CD4-positive, alpha-beta T cell treated with Interleukin-10 for 1 hour (primary cell): ENCODE results near the gene USP54.
A peak's percentile ranks its signal among the peaks of the same experiment; 100 is the strongest.
"Not testable (repeated sequence)": the region's sequence is repeated elsewhere in the genome, so short reads cannot be mapped to it uniquely, and the experiment has no call there.

Experiments used
- DNase-seq: peaks from one replicate; pipeline ENCODE4 v3.0.0-alpha.2; 2020

USP54 gene, protein sequence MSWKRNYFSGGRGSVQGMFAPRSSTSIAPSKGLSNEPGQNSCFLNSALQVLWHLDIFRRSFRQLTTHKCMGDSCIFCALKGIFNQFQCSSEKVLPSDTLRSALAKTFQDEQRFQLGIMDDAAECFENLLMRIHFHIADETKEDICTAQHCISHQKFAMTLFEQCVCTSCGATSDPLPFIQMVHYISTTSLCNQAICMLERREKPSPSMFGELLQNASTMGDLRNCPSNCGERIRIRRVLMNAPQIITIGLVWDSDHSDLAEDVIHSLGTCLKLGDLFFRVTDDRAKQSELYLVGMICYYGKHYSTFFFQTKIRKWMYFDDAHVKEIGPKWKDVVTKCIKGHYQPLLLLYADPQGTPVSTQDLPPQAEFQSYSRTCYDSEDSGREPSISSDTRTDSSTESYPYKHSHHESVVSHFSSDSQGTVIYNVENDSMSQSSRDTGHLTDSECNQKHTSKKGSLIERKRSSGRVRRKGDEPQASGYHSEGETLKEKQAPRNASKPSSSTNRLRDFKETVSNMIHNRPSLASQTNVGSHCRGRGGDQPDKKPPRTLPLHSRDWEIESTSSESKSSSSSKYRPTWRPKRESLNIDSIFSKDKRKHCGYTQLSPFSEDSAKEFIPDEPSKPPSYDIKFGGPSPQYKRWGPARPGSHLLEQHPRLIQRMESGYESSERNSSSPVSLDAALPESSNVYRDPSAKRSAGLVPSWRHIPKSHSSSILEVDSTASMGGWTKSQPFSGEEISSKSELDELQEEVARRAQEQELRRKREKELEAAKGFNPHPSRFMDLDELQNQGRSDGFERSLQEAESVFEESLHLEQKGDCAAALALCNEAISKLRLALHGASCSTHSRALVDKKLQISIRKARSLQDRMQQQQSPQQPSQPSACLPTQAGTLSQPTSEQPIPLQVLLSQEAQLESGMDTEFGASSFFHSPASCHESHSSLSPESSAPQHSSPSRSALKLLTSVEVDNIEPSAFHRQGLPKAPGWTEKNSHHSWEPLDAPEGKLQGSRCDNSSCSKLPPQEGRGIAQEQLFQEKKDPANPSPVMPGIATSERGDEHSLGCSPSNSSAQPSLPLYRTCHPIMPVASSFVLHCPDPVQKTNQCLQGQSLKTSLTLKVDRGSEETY (N-terminal part only)

DNA sequence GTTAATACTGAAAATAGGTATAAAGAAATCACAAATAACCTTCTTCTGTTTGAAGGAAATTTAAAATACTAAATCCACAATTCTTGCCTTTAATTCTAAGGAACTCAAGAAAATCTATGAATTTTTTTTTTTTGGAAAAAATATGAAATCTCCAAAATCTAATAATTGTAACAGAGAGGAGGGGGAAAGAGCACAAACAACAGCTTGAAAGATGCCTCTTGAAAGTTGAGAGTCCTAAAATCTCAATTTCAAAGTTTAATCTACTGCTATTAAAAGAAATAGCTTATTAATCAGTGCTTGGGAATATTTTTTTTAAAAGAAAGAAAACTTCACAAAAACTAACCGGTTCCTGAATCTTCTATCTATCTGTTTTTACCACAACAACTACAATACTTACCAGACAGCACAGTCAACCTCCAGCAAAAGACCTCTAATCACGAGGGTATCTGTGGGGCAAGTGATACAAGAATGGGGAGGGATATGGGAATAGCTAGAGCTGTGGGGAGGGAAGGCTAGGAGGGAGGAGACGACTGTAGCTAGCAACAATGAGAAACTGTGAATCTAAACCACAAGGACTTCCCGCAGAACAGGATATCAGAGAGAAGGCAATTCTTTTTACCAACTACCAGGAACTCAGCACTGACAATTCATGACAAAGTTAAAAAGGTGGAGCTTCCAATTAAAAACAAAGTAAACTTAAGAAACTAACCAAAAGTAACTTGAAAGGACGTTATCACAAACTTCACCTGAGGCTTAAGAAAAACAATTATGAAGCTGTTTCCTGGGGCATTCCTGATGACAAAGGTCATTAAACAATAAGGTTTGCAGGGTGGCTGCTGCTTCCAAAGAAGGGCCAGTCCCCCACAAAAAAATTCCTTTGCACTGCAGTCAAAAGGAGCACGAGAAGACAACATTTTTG, at the start of gene USP54:
Gene USP54 (minus strand): TSS at position 462 of the 919 bp plus-strand sequence. CDS start 15,684 bp downstream, outside the sequence.
- DNase-seq: peak; percentile 50

GRCh38 chr10:73639286-73639685, 48.1 kb upstream of the USP54 start:
- no peak for DNase-seq

GRCh38 chr10:73635781-73636180, 44.6 kb upstream of the USP54 start:
- no peak for DNase-seq

DNA sequence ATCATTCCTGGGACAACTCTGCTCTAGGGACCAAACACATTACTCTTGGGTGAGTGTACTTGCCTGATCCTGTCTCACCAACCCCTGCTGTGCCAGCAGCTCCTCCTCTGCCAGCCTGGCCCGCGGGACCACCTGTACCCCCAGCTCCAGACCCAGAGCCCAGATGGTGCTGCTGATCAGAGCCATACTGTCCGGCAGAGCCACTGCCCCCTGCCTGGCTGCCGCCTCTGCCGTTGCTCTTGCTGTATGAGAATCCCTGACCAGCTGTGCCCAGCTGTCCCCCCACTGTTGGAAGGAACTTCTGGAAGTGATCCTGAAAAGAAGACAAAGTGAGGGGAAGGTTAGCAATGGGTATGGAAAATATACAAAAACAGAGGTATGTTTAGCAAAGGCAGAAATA, 43.3 kb upstream of the USP54 start:
- no peak for DNase-seq

GRCh38 chr10:73629165-73629564, 38.0 kb upstream of the USP54 start:
- DNase-seq: no peak

DNA sequence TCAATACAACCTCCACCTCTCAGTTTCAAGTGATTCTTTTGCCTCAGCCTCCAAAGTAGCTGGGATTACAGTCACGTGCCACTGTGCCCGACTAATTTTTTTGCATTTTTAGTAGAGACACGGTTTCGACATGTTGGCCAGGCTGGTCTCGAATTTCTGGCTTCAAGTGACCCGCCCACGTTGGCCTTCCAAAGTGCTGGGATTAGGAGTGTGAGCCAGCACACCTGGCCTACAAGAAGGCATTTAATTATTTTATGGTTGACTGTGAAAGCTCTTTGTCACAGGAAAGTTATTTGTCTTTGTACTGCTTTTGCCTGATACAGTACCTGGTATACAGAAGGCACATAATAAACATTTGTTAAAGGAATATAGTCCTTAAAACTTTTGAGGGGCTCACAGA, 37.3 kb upstream of the USP54 start:
- DNase-seq: no peak

DNA sequence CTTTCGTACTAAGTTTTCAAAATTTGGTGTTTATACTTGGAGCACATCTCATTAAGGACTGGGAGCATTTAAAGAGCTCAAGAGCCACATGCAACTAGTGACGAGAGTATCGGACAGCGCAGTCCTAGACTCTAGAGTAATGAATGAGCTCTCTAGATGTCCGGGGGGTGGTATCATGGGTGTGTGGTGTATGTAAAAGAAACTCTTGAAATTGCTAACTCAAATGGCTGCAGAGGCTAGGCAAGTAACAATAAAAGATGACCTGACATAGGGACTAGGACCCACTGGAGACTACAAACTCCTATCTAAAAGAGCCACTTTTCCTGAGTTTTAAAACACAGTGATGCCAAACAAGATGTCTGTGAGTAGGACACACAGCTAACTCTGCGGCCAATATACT, 36.2 kb upstream of the USP54 start:
- no peak for DNase-seq

GRCh38 chr10:73625884-73626752, 35.0 kb upstream of the USP54 start:
- DNase-seq: peak; percentile 96

DNA sequence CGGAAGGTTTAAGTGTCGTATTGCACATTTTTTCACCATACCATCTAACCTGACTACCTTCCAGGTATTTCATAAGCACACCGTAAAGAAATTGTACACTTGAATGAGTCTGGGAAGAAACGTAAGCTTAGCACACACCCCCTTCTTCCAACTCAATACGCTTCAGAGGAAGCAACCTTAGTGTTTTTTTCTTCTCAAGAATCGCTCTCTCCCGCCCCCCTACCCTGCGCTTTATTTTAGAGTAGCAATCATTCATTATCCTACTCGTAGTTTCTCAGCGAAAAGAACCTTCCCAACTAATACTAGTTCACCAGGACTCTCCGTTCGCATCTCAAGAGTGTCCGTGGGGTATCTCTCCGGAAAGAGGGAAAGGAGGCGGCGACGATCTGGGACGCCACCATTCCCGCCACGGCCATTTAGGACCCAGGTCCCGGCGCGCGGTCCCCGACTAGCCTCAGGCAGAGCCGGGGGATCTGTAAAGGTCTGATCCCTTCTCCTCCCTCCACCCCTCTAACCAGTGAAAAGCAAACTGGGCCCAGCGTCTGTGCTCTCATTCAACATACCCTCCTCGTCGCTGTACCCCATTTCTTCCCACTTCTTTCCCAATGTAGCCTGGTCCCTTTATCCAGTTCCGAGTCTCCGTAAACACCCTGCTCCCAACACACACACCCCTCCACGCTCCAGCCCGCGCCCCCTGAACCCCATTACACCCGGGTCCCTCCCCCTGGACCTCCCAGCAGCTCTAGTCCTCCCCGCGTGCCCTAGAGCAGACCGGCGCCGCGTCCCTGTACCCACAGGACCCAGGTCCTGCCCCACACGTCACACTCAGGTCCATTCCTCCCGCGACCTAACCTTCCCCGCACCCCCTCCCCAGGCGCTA, 34.1 kb upstream of the USP54 start:
- peak; percentile 19 for DNase-seq

- no peak for DNase-seq
Observed at GRCh38 chr10:73623056-73623455, 31.9 kb upstream of the USP54 start.

DNA sequence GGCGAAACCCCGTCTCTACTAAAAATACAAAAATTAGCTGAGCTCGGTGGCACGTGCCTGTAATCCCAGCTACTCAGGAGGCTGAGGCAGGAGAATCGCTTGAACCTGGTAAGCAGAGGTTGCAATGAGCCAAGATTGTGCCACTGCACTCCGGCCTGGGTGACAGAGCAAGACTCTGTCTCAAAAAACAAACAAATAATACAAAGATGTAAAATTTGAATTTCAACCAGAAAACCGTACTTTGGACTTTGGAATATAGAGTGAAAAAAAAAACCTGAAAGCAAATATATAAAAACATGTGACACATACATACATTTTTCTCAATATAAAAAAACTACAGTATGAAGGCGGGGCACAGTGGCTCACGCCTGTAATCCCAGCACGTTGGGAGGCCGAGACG, 29.8 kb upstream of the USP54 start:
- not testable (repeated sequence) for DNase-seq

DNA sequence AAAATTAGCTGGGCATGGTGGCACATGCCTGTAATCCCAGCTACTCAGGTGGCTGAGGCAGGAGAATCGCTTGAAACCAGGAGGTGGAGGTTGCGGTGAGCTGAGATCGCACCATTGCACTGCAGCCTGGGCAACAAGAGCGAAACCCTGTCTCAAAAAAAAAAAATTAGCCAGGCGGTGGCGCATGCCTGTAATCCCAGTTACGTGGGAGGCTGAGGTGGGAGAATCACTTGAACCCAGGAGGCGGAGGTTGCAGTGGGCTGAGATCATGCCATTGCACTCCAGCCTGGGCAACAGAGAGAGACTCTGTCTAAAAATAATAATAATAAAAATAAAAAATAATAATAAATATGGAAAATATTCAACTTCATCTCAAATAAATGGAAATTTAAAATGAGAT, 26.0 kb upstream of the USP54 start:
- DNase-seq: not testable (repeated sequence)

DNA sequence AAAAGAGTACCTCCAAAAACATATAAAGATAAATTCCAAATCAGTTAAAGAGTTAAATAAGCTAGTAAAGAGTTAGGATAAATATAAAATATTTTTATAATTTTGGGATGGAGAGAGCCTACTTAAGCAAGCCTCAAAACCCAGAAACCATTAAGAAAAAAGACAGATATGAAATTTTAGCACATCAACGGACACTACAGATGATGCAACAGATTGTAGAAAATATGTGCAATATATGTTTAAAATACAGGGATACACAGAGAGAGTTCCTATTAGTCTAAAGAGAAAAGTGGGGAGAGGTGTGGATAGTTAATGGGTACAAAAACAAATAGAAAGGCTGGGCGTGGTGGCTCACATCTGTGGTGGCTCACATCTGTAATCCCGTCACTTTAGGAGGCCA, 23.6 kb upstream of the USP54 start:
- DNase-seq: no peak

DNA sequence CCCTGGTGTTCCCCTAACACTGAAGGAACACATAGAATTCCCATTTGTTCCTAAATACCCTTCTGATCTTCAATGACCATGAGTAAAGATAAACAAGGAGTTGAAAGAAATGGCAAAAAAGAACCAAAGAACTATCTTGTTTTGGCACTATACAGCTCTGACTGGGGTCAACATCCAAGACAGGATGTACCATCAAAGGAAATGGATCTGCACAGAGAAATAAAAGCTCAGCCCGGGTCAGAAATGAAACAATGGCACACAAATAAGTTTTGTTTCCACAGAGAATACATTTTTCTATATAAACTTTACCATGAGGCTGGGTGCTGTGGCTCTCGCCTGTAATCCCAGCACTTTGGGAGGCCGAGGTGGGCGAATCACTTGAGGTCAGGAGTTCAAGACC, 18.0 kb upstream of the USP54 start:
- DNase-seq: no peak

DNA sequence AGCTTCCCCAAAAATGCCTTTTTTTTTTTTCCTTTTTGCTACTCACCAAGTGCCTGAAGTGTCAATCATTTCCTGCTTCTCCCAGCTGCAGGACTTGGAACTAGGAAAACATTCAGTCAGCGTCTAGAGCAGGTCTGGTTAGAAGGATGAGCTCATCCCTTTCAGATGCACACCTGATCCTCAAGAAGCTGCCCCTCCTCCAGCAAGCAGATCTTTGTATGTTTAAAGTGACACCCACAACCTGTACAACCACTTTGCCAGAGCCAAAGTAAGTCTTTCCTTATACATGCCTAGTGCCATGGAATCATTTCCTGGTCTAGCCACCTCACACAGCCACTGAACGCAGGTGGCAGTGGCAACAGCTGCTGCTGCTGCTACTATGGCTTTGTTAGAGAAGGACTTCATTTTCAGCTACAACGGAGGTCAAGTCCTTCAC, 10.4 kb upstream of the USP54 start:
- no peak for DNase-seq

DNA sequence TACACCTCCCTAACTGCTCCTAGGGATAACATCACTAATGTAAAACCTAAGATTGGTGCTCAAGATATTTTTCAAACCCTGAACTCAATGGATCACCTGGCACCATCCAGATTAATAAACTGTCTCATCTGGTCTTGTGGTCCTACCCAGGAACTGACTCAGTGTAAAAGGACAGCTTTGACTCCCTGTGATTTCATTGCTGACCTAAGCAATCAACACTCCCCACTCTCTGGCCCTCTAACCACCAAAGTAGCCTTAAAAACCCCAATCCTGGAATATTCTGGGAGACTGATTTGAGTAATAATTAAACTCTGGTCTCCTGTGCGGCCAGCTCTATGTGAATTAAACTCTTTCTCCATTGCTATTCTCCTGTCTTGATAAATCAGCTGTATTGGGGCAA, 6.2 kb upstream of the USP54 start:
- DNase-seq: no peak

DNA sequence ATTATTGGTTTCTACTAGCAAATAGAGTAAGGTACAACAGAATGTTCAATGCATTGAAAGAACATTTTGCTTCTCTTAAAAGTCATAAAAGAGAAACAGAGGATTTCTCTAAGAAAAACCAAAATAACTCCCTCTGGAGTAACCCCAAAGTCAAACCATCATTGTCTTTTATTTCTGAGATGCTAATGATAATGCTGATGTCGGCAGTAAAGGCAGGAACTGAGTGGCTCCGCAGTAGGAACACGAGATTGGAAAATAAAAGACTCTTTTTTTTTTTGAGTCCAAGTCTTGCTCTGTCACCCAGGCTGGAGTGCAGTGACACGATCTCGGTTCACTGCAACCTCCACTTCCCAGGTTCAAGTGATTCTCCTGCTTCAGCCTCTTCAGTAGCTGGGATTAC, 2.7 kb upstream of the USP54 start:
- DNase-seq: no peak

GRCh38 chr10:73593110-73593509, 2.0 kb upstream of the USP54 start:
- no peak for DNase-seq

GRCh38 chr10:73591935-73592699, 975 bp upstream of the USP54 start:
- DNase-seq: peak; percentile 30
